Psoas muscle (tissue), 8 donors: ENCODE data around the gene PSMB3. TPM values are rescaled to one million over a fixed set of nuclear protein-coding genes. Genes with fewer than 3 reads are reported as not detected.
"Not testable (repeated sequence)": the region's sequence is repeated elsewhere in the genome, so short reads cannot be mapped to it uniquely, and the experiment has no call there.

ENCODE experiments used
- ATAC-seq, 4 donors: fragments of 200-7000 bp; cut with Tn5 transposase; one replicate each; pipeline ENCODE4 v1.9.1; 2020; ENCODE audit warnings: moderate library complexity in 3 of 4, mild to moderate bottlenecking in 2 of 4
- DNase-seq, 2 donors: peaks; one replicate each; pipeline ENCODE4 v3.0.0-alpha.2; 2020
- H3K27ac ChIP-seq: fragments of 200-600 bp; one replicate; pipeline ENCODE4 v1.8.0; 2022
- H3K27me3 ChIP-seq, 3 donors: fragments of 200-600 bp in 1 of 3; one replicate each; pipeline versions ENCODE4 v1.6.1 to v1.8.0; 2013 to 2022; ENCODE audit warnings: low read length in 2 of 3, mild to moderate bottlenecking in 2 of 3, moderate library complexity in 1 of 3; ENCODE audit not compliant: insufficient read depth in 3 of 3
- H3K36me3 ChIP-seq, 2 donors: fragments of 200-600 bp in 1 of 2; one replicate each; pipeline versions ENCODE4 v1.6.1 to v1.8.0; 2013 to 2022; ENCODE audit warnings: low read depth in 1 of 2, mild to moderate bottlenecking in 1 of 2, moderate library complexity in 1 of 2; ENCODE audit not compliant: insufficient read depth in 1 of 2
- H3K4me1 ChIP-seq: fragments of 200-600 bp; one replicate; pipeline ENCODE4 v1.8.0; 2022
- H3K4me3 ChIP-seq: fragments of 200-600 bp; one replicate; pipeline ENCODE4 v1.8.0; 2022; ENCODE audit warnings: mild to moderate bottlenecking
- H3K9me3 ChIP-seq: fragments of 200-600 bp; one replicate; pipeline ENCODE4 v1.8.0; 2022
- WGBS, 3 donors: extraction: QIAGEN DNeasy Blood & Tissue Kit; methylation state at CpG; one replicate each; pipeline versions ENCODE4 v1.1.6 to v1.1.7; 2013; 5-methylcytosine and 5-hydroxymethylcytosine counted together
- intact Hi-C, 2 donors: fragments of 100-400 bp; cut with DNase I; formaldehyde crosslinking; loops; one replicate each; pipeline versions ENCODE4 v1.11.0 to v1.14.2; 2022
- polyA plus RNA-seq, 3 donors: library from polyadenylated mRNA; stranded (reverse); fragments of 200-250 nt; gene quantifications; one replicate each; pipeline ENCODE4 v1.2.3, GENCODE V29; 2013
- total RNA-seq, 4 donors: library from RNA; stranded (reverse); fragmentation: NEBNext Ultra II Directional in 2 of 4; extraction: Animal tissue kit (Norgen Biotek cat#: 25700) in 2 of 4; gene quantifications; one replicate each; pipeline versions ENCODE4 v1.2.1 to v1.2.4, GENCODE V29; 2021 to 2023
- TF ChIP-seq, protein P1 (sequence below): fragments of 200-600 bp; IDR thresholded peaks from one replicate; pipeline ENCODE4 v1.8.0; 2022; ENCODE audit warnings: antibody characterized with exemption
- donor health status: healthy with polysubstance abuse.
- donor health status: DM: no; HTN: no; CAD: no; lungs with moderate emphysema.
- donor health status: Bipolar disorder and iron deficiency.
- donor health status: healthy.
- donor health status: DM: yes; HTN: yes; CAD: no.
- donor health status: DM: no; HTN: no; CAD: no.
- donor health status: DM: no; HTN: no; CAD: no.
- donor health status: DM: yes; HTN: yes; CAD: no.

PSMB3 gene
- total and polyA plus RNA-seq, 7 donors, result 112 to 463 (median 209) TPM

DNA sequence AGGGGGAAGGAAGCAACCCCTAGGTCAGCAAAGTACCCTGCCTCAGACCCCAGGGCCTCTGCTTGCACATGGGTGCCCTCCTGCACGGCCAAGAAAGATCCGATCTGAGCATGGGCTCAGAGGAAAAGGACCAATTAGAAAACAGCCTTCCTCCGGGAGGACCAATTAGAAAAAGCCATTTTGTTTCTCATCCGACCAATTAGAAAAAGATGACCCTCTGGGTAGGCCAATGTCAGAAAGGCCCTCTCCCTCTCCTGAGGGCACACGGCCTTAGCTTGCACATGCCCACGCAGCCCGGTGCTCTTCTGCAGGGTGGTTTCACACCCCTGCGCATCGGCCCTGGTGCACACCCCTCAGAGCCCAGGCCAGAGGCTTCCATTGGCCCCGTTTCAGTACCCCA, 27.5 kb upstream of the PSMB3 start:
- Histone ChIP-seq H3K4me1 (peaks cover 5% of the 10 kb centered on the region), H3K36me3 (peaks cover 7 to 50% of the 10 kb centered on the region in 2 donors), H3K27ac (no peak overlapping the region), H3K27me3 (no peaks in the 10 kb centered on the region), H3K4me3 (no peak overlapping the region), H3K9me3 (no peaks in the 10 kb centered on the region)
- DNase-seq (no peak), ATAC-seq (peak in 1 of 4 donors; percentile 3)
- WGBS, 3 donors, result 64 to 68% (median 68%) methylated on average over 10 of the region's 10 CpGs
- intact Hi-C loops, result no loop called here
- TF ChIP-seq, protein P1, sequence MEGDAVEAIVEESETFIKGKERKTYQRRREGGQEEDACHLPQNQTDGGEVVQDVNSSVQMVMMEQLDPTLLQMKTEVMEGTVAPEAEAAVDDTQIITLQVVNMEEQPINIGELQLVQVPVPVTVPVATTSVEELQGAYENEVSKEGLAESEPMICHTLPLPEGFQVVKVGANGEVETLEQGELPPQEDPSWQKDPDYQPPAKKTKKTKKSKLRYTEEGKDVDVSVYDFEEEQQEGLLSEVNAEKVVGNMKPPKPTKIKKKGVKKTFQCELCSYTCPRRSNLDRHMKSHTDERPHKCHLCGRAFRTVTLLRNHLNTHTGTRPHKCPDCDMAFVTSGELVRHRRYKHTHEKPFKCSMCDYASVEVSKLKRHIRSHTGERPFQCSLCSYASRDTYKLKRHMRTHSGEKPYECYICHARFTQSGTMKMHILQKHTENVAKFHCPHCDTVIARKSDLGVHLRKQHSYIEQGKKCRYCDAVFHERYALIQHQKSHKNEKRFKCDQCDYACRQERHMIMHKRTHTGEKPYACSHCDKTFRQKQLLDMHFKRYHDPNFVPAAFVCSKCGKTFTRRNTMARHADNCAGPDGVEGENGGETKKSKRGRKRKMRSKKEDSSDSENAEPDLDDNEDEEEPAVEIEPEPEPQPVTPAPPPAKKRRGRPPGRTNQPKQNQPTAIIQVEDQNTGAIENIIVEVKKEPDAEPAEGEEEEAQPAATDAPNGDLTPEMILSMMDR, result no peak

DNA sequence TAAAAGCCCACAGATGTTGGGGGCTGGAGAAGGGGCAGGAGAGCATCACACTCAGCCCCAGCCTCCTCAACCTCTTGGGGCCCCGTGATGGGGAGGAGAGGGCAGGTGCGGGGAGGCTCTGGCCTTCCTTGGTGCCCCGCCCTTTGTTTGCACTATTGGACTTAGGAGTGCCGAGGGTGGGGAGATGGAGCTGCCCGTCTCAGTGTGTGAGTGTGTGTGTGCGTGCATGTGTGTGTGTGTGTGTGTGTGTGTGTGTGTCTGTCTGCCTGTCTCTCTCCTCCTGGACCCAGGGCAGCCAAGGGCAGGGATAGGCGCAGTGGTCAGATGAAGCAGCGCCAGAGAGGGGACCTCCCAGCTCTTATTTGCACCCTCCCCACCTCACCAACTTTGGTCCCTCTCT, 26.4 kb upstream of the PSMB3 start:
- peaks cover 12% of the 10 kb centered on the region for H3K4me1 ChIP-seq
- intact Hi-C loops, H3K27me3 ChIP-seq, H3K4me3 ChIP-seq, ATAC-seq, DNase-seq, H3K27ac ChIP-seq, H3K9me3 ChIP-seq: not testable (repeated sequence)
- 66 to 91% (median 70%) methylated on average over 4 to 8 of the region's 8 CpGs for WGBS, 3 donors
- H3K36me3 ChIP-seq, result peaks cover 4 to 39% of the 10 kb centered on the region in 2 donors

DNA sequence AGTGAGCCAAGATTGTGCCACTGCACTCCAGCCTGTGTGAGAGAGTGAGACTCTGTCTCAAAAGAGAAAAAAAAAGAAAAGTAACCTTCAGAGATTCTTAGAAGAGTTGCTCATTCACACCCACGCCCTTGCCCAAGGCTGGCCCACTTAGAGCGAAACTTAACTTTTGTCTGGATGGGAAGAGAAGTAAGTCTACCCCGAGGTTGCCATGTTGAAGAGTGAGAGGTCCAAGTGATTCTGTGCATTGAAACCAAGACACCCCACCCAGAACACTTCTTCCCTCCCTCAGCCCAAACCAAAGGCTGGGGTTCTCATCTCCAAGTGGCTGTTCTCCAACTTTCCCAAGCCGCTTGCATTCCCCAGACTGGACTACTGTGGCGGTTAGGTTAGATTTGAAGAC, 24.8 kb upstream of the PSMB3 start:
- WGBS, 3 donors, result 83 to 96% (median 88%) methylated on average over 5 of the region's 5 CpGs
- ATAC-seq (no peak), DNase-seq (no peak)
- no peak overlapping the region for H3K4me3 ChIP-seq
- TF ChIP-seq, protein P1, result no peak
- H3K27me3 ChIP-seq, result no peaks in the 10 kb centered on the region
- H3K36me3 ChIP-seq, result peaks cover 0 to 39% of the 10 kb centered on the region in 2 donors
- H3K4me1 ChIP-seq, result peaks cover 20% of the 10 kb centered on the region
- peak overlapping the region; percentile 23 for H3K27ac ChIP-seq
- intact Hi-C loops, result loop anchor here in 1 of 2 donors (2.0 kb wide), 1 partner anchor 17 kb away; no protein-coding TSS in a partner anchor
- H3K9me3 ChIP-seq, result no peaks in the 10 kb centered on the region

DNA sequence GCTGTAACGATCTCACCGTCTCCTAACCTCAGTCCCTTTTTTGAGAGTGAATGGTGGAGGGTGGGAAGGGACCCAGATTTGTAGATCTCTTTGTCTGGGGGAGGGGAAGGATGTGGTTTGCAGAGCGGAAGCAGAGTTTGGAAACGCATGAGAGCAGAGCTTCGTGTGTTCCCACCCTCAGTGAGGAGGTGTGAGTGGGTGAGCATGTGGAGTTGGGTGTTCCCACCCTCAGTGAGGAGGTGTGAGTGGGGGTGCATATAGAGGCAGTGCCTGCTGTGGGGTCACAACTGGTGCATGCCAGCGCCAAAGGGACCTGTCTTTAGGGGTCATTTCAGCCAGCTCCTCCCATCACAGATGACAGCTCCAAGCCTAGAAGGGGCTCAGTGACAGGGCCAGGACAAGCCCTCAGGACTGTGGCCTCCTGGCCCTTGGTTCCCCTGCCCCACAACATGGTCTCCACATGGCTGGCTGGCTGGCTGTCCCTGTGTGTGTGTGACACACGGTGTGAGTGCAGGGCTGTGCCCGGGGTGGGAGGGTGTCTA, 24.2 kb upstream of the PSMB3 start:
- TF ChIP-seq, protein P1, result no peak
- Histone ChIP-seq H3K27ac (peak overlapping the region; percentile 23), H3K27me3 (no peaks in the 10 kb centered on the region), H3K4me1 (peaks cover 20% of the 10 kb centered on the region), H3K9me3 (no peaks in the 10 kb centered on the region), H3K36me3 (peaks cover 0 to 37% of the 10 kb centered on the region in 2 donors), H3K4me3 (no peak overlapping the region)
- intact Hi-C loops, result loop anchor here in 1 of 2 donors (2.0 kb wide), 1 partner anchor 18 kb away; no protein-coding TSS in a partner anchor
- ATAC-seq, result no peak
- 62 to 72% (median 68%) methylated on average over 8 of the region's 8 CpGs for WGBS, 3 donors
- no peak for DNase-seq

DNA sequence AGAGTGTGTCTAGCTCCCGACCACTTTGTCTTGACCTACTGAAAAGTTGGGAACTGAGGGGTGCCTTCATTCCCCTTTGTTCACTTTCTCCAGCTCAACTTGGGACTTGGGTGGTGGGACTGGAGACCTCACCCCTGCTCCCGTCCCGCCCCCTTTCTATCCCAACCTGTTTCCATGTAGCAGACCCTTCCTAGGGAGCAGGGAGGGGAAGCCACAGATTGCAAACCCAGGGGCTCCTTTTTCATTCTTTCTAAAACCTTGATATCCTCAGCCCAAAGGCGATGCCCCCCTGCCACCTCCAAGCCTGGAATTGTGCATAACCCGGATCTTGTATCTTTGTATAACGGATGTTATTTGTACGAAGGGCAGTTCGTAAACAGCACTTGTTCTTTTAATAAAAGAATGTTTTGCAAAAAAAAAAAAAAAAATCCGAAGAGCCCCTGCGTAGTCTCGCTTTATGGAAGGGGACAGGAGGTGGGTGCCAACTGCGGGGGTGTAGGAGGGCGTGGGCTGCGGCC, 23.1 kb upstream of the PSMB3 start:
- intact Hi-C loops, result loop anchor here in 1 of 2 donors (2.0 kb wide), 1 partner anchor 19 kb away; no protein-coding TSS in a partner anchor
- Histone ChIP-seq H3K27me3 (no peaks in the 10 kb centered on the region), H3K36me3 (peaks cover 0 to 32% of the 10 kb centered on the region in 2 donors), H3K4me1 (peaks cover 20% of the 10 kb centered on the region), H3K4me3 (peak overlapping the region; percentile 72), H3K9me3 (no peaks in the 10 kb centered on the region), H3K27ac (peak overlapping the region; percentile 77)
- TF ChIP-seq, protein P1, result no peak
- ATAC-seq (no peak), DNase-seq (no peak)
- WGBS, 3 donors, result 24 to 31% (median 25%) methylated on average over 14 of the region's 14 CpGs
